Spinal cord (tissue), 10 donors: ENCODE measurements around the gene ANP32B. TPM values are rescaled to one million over a fixed set of nuclear protein-coding genes. Genes with fewer than 3 reads are reported as not detected.
A peak's percentile ranks its signal among the peaks of the same experiment; 100 is the strongest.
"Not testable (repeated sequence)": the region's sequence is repeated elsewhere in the genome, so short reads cannot be mapped to it uniquely, and the experiment has no call there.

ENCODE experiments used
- DNase-seq, 6 donors: peaks; one replicate each; pipeline versions ENCODE4 v3.0.0 to v3.0.0-alpha.2; 2013 to 2015; ENCODE audit warnings: low spot score in 6 of 6, low read depth in 4 of 6
- H3K27ac ChIP-seq: one replicate; pipeline ENCODE4 v1.5.1; 2013; ENCODE audit warnings: low read depth, low read length, control low read depth
- H3K27me3 ChIP-seq: one replicate; pipeline ENCODE4 v1.6.1; 2013; ENCODE audit warnings: low read length; ENCODE audit not compliant: control insufficient read depth, insufficient read depth
- H3K36me3 ChIP-seq: one replicate; pipeline ENCODE4 v1.6.1; 2013; ENCODE audit warnings: low read length; ENCODE audit not compliant: control insufficient read depth, insufficient read depth
- H3K4me1 ChIP-seq: one replicate; pipeline ENCODE4 v1.6.1; 2013; ENCODE audit warnings: low read length; ENCODE audit not compliant: control insufficient read depth, insufficient read depth
- H3K4me3 ChIP-seq: one replicate; pipeline ENCODE4 v1.5.1; 2013; ENCODE audit warnings: low read depth, low read length, control low read depth
- H3K9me3 ChIP-seq: one replicate; pipeline ENCODE4 v1.6.1; 2013; ENCODE audit warnings: low read length; ENCODE audit not compliant: control insufficient read depth, insufficient read depth
- WGBS: methylation state at CpG from one replicate; pipeline ENCODE4 v1.1.5; 2013; ENCODE audit warnings: missing lambda C conversion rate; ENCODE audit not compliant: insufficient coverage; 5-methylcytosine and 5-hydroxymethylcytosine counted together
- polyA plus RNA-seq, 2 donors: library from polyadenylated mRNA; unstranded; fragments of 120-200 nt; gene quantifications; one replicate each; pipeline ENCODE4 v1.2.1, GENCODE V29; 2013; ENCODE audit not compliant: insufficient read length in 2 of 2
- total RNA-seq, 2 donors: library from RNA; depleted of rRNA in 1 of 2; stranded (reverse); fragments of 120-200 nt in 1 of 2; fragments of >200 nt in 1 of 2; gene quantifications; one replicate each; pipeline versions ENCODE4 v1.2.3 to v1.2.4, GENCODE V29; 2013 to 2014
- donor health status: healthy.

ANP32B gene
- total and polyA plus RNA-seq, 4 donors = 14.5 to 150 (median 82.1) TPM

GRCh38 chr9:97976633-97977032 lies 6.5 kb upstream of the ANP32B start:
- H3K4me3 ChIP-seq, H3K4me1 ChIP-seq, H3K36me3 ChIP-seq, H3K27me3 ChIP-seq, H3K27ac ChIP-seq, H3K9me3 ChIP-seq, DNase-seq: not testable (repeated sequence)
- whole genome bisulfite sequencing = 87% methylated on average over 8 of the region's 10 CpGs

GRCh38 chr9:97978371-97979130 lies 4.6 kb upstream of the ANP32B start:
- Histone ChIP-seq H3K27me3 (no peaks in the 10 kb centered on the region), H3K4me3 (no peak overlapping the region), H3K27ac (no peak overlapping the region), H3K36me3 (no peaks in the 10 kb centered on the region), H3K9me3 (no peaks in the 10 kb centered on the region), H3K4me1 (peaks cover 15% of the 10 kb centered on the region)
- DNase-seq = peak in 1 of 6 donors; percentile 77
- WGBS = 82% methylated on average over 3 of the region's 3 CpGs

- WGBS = 63% methylated on average over 3 of the region's 7 CpGs
- Histone ChIP-seq H3K27ac (no peak overlapping the region), H3K36me3 (no peaks in the 10 kb centered on the region), H3K27me3 (no peaks in the 10 kb centered on the region), H3K9me3 (no peaks in the 10 kb centered on the region), H3K4me3 (no peak overlapping the region), H3K4me1 (peaks cover 16% of the 10 kb centered on the region)
- DNase-seq = no peak
These were observed 3.2 kb upstream of the ANP32B start for GRCh38 chr9:97979788-97980478.

- Histone ChIP-seq H3K9me3 (no peaks in the 10 kb centered on the region), H3K27me3 (no peaks in the 10 kb centered on the region), H3K4me1 (peaks cover 20% of the 10 kb centered on the region), H3K4me3 (no peak overlapping the region), H3K27ac (peak overlapping the region; percentile 6), H3K36me3 (no peaks in the 10 kb centered on the region)
- DNase-seq = peak in 1 of 6 donors; percentile 38
- WGBS = 60% methylated on average over 1 of the region's 4 CpGs
These were observed 2.7 kb upstream of the ANP32B start for GRCh38 chr9:97980479-97980803.

GRCh38 chr9:97980918-97981845 lies 2.0 kb upstream of the ANP32B start:
- 32% methylated on average over 8 of the region's 10 CpGs for WGBS
- Histone ChIP-seq H3K9me3 (no peaks in the 10 kb centered on the region), H3K27me3 (no peaks in the 10 kb centered on the region), H3K4me3 (no peak overlapping the region), H3K36me3 (no peaks in the 10 kb centered on the region), H3K27ac (peak overlapping the region; percentile 58), H3K4me1 (peaks cover 26% of the 10 kb centered on the region)
- peak in 3 of 6 donors; percentile 48 to 81 (median 80) for DNase-seq

- Histone ChIP-seq H3K9me3 (no peaks in the 10 kb centered on the region), H3K4me3 (peak overlapping the region; percentile 75), H3K4me1 (peaks cover 26% of the 10 kb centered on the region), H3K36me3 (no peaks in the 10 kb centered on the region), H3K27me3 (no peaks in the 10 kb centered on the region), H3K27ac (peak overlapping the region; percentile 79)
- 17% methylated on average over 9 of the region's 15 CpGs for WGBS
- DNase-seq = no peak
These were observed 1.1 kb upstream of the ANP32B start for GRCh38 chr9:97981846-97982682.

- Histone ChIP-seq H3K4me3 (peak overlapping the region; percentile 75), H3K9me3 (no peaks in the 10 kb centered on the region), H3K36me3 (no peaks in the 10 kb centered on the region), H3K27ac (peak overlapping the region; percentile 92), H3K27me3 (no peaks in the 10 kb centered on the region), H3K4me1 (peaks cover 30% of the 10 kb centered on the region)
- under 1% methylated on average over 66 of the region's 70 CpGs for WGBS
- DNase-seq = peak in 4 of 6 donors; percentile 58 to 89 (median 70)
These were observed 547 bp downstream of the ANP32B start for GRCh38 chr9:97983589-97984187.

GRCh38 chr9:97984188-97985057 lies 1.3 kb downstream of the ANP32B start:
- H3K9me3 ChIP-seq = no peaks in the 10 kb centered on the region
- peaks cover 30% of the 10 kb centered on the region for H3K4me1 ChIP-seq
- WGBS = under 1% methylated on average over 116 of the region's 116 CpGs
- peak overlapping the region; percentile 57 for H3K4me3 ChIP-seq
- no peaks in the 10 kb centered on the region for H3K27me3 ChIP-seq
- no peaks in the 10 kb centered on the region for H3K36me3 ChIP-seq
- peak in 3 of 6 donors; percentile 62 to 93 (median 88) for DNase-seq
- H3K27ac ChIP-seq = peak overlapping the region; percentile 87
